Activated CD8-positive, alpha-beta memory T cell treated with anti-CD3 and anti-CD28 coated beads, Interleukin-2, amount 50 U/mL, for 24 hours (primary cell): ENCODE data around the gene C11orf52.

Source experiments
- DNase-seq: peaks from one replicate; pipeline ENCODE4 v3.0.0-alpha.2; 2020; ENCODE audit errors: extremely low read depth

Gene C11orf52

DNA sequence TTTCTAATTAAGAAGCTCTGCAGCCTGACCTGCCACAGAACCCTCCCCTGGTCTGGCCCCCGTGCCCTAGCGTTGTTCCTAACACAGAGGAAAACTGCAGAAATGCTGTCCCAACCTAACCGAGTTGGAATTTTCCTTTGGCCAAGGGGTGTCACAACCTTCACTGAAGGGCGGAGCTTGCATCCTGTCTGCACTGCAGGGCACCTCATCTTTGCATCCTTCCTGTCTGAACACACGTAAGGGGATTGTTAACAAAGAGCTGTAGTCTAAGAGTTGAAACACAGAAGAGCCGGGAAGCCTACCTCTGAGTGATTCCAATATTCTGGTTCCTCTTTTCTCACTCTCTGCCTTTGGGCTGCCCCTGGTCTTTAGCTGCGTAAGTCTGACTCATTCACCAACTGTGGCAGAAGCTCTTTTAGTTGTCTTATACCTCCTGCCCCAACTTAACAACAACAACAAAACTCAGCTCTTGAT, 20.0 kb downstream of the C11orf52 start:
- no peak for DNase-seq

DNA sequence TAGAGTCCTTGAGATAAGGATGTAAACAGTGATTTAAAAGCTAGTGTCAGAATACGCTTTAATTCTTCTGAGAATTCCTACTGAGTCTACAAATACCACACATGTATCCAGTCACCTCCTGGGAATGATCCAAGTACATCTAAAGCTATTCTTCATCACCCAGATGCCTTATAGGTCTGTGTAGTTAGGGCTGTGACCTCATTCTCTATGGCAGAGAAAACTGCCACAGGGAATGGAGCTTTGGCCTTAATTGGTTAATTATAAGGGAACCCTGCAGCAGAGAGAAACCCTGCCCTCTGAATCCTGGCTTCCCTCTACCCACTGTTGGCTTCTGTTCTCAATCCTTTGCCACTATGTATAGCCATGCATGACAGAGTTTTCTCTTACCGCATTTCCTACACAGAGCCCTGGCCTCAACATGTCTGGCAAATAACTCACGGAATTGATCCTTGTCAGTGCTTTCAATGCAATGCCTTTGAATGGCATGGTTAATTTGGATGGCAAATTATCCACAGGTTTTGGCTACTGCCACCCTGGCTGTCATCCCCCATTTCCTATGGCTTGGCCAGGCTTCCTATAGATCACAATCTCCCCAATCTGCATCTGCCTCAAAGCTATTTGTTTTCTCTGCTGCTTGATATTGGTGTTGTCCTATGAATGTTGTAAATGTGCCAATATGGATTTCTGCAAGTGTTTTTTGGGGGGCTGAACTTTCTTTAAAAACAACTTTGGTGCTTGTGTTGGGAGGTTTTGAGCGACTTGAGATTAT, 21.3 kb downstream of the C11orf52 start:
- DNase-seq, result no peak

DNA sequence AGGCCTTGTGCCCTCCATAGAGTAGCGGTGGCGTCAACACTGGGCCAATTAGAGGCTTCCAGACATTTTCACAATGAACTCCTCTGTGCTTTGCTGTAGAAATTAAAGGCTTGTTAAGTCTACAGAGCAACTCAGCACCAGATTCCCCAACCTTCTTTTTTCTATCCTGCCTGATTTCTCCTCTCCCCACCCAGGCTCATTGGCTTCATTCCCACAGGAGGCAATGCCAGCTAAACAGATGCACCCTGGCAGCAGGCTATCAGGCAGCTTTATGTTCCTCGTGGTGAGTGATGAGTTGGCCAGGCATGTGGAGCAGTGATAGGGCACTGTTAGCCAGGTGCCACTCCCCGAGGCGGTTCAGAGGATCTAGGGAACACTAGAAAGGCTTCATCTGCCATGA, 23.2 kb downstream of the C11orf52 start:
- DNase-seq, result no peak

DNA sequence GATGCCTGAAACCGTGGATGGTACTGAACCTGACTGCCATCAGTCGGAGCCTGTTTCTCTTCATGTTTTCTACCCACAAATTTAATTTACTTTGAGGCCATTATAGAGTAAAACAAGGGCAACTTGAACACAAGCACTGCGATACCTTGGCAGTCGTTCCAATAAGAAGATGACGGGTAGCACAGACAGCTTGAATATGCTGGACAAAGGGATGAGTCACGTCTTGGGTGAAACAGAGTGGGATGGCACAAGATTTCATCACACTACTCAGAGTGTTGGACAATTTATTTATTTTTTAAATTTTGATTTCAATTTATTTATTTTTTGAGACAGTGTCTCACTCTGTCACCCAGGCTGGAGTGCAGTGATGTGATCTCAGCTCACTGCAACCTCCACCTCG, 24.1 kb downstream of the C11orf52 start:
- DNase-seq, result no peak

DNA sequence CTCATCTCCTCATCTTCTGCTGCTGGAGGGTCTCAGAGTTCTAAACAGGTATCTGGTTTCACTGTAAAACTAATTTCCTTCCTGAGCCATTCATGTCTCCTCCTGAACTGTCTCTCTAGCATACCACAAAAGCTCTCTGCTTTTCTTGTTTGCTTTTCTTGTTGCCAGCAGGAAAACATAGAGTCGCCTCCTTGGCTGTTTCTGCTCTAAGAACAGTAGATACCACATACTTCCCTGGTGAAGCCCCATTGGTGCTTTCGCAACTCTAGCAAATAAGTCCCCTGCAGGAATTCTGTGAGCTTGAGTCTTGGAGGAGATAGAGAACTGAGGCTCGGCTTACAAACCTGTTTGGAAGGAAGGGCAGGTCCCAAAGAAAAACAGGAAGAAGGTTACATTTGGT, 25.4 kb downstream of the C11orf52 start:
- no peak for DNase-seq

DNA sequence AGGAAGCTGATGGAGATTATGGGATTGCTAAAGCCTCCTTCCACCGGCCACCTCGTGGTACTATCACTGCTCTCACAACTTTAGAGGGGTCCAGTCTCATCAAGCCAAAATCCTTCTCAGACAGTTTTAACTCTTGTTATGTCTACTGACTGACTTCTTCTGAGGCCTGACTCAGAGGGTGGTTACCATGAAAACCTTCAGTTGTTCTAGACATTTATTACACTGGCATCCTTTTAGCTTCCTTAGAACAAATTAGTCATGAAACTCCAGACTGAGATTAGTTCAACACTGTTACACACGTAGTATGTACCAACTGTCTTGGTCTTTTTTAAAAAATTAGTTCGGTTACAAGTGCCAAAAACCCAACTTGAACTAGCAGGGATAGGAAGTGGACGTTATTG, 25.9 kb downstream of the C11orf52 start:
- DNase-seq, result no peak

DNA sequence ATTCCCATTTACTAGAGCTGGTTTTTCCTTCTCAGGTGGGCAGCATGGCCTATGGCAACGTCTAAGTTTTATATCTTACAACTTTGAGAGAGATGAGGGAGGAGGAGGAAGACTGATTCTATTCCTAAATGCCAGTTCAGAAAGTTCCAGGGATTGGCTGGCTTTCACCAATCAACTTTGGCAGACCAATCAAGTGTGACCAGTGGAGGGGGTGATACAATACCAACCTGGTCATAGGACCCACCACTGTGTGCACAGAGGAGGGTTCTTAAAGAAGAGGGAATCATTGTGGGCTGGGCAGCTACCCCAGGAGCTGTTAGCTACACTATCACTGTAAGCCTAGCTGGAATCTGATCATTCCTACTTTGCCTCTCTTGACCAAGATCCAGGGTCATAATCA, 26.5 kb downstream of the C11orf52 start:
- DNase-seq, result no peak

DNA sequence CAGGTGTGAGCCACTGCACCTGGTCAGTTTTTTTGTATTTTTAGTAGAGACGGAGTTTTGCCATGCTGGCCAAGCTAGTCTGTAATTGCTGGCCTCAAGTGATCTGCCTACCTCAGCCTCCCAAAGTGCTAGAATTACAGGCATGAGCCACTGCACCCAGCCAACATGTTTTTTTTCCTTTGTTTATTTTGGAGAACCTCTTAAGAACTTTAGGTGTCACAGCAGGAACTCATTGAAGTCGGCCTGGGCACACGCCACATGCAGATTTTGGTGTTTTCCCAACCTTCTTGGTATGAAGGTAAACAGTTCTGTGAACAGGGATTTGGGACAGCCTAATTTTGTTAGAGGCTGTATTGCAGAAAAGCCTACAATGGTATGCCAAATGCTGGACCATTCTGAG, 27.8 kb downstream of the C11orf52 start:
- DNase-seq, result no peak

DNA sequence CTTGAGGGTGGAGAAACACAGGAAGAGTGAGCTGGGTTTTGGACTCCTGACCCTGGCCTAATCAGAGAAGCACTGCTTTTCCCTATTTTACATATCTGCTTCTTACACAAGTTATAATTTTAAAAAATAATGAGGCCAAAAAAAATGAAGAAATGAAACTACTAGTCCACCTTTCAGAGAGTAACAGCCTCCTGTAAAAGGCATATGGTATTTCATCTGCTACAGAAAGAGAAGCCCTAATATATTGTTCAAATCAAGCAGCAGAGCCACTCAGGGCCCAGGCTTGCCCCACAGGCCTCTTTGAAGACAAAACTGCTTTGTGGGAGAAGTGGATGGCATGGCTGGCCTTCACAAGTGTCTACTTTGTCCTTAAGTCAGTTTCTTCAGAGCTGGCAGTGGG, 28.4 kb downstream of the C11orf52 start:
- no peak for DNase-seq

DNA sequence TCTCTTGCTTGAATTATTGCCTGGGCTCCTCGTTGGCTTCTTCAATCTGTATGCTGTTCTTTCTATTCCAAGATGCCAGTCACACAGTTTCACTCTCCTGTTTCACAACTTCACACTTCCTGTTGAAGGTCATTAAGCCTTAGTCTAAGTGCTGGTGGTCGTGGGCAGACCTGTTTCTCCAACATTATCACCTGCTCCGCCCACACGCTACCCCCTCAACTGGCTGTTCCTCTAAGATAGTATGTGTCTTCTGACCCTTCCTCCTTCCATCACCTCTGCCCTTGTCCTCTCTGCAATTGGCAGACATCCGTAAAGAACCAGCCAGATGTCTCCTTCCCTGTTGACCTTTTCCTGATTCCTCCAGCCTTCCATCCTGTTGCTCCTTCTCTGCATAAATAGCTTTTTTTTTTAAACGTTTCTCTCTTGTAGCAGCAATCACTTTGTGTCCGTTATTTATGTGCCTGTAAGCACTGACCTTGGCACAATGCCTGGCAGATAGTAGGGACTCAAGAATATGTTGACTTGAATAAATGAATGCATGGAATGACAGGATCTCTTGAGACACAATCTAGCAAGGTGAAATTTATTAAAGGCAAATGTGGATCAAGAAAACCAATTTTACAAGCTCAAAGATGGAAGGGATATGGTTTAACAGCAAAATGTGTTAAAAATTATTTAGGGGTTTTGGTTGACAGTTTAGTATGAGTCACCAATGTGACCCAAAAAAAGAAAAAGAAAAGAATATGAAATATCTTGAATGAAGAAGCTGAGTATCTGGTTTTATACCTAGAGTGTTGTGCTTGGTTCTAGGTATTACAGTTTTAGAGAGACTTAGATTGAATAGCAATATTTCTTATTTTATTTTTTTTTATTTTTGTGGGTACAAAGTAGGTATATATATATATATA, 31.1 kb downstream of the C11orf52 start:
- no peak for DNase-seq

DNA sequence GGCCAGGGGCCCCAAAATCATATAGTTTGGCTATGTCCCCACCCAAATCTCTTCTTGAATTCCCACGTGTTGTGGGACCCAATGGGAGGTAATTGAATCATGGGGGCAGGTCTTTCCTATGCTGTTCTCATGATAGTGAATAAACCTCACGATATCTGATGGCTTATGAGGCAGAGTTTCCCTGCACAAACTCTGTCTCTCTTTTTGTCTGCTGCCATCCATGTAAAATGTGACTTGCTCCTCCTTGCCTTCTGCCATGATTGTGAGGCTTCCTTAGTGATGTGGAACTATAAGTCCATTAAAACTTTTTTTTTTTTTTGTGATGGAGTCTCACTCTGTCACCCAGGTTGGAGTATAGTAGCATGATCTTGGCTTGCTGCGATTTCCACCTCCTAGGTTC, 32.9 kb downstream of the C11orf52 start:
- DNase-seq, result no peak

DNA sequence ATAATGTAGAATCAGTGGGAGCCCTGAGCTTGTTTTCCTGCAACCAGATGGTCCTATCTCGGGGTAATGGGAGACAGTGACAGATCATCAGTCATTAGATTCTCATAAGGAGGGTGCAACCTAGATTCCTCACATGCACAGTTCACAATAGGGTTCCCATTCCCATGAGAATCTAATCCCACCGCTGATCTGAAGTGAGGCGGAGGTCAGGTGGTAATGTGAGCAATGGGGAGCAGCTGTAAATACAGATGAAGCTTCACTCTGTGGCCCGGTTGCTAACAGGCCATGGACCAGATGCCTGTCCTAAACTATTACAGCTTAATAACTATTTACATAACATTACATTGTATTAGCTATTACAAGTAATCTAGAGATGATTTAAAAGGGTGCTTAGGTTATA, 35.4 kb downstream of the C11orf52 start:
- no peak for DNase-seq

DNA sequence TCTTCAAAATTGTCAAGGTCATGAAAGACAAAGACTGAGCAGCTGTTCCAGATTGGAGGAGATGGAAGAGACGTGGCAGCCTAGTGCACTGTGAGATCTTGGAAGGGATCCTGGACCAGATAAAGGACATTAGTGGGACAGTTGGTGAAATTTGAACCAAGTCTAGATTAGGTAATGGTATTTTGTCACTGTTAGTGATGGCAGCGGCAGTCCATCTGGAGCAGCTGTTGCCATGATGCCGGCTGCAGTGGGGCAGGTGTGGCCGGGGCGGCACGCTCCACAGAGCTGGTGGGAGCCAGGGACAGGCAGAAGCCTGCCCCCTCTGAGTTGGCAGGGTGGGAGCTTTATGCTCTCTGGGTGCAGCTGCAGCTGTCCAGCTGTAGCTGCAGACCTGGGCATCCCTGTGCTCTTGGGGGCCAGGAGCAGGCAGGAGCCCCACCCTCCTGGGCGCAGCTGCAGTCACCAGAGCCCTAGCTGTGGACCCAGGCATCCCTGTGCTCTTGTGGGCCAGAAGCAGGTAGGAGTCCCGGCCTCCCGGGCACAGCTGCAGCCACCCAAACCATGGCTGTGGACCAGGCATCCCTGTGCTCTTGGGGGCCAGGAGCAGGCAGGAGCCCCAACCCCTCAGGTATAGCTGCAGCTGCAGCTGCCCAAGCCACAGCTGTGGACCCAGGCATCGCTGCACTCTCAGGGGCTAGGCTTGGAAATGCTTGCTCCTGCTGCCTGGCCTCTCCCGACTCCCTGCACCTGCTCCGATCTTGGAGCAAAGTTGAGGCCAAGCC, 39.1 kb downstream of the C11orf52 start:
- no peak for DNase-seq

DNA sequence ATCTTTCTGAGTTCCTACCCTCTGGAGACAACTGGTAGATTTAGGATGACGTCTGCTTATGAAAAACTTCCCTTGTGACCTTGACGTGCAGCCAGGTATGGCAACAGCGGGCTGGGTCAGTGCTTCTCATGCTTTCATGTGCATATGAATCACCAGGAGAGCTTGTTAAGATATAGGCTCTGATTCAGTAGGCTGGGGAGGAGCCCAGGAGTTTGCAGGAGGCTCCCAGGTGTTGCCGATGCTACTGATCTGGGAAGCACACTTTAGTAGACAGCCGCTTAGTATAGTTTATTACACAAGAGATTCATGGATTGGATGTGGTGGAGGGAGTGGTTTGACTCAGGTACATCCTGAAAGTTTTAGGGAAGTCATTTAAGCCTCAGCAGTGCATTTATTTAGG, 42.2 kb downstream of the C11orf52 start:
- DNase-seq, result no peak

DNA sequence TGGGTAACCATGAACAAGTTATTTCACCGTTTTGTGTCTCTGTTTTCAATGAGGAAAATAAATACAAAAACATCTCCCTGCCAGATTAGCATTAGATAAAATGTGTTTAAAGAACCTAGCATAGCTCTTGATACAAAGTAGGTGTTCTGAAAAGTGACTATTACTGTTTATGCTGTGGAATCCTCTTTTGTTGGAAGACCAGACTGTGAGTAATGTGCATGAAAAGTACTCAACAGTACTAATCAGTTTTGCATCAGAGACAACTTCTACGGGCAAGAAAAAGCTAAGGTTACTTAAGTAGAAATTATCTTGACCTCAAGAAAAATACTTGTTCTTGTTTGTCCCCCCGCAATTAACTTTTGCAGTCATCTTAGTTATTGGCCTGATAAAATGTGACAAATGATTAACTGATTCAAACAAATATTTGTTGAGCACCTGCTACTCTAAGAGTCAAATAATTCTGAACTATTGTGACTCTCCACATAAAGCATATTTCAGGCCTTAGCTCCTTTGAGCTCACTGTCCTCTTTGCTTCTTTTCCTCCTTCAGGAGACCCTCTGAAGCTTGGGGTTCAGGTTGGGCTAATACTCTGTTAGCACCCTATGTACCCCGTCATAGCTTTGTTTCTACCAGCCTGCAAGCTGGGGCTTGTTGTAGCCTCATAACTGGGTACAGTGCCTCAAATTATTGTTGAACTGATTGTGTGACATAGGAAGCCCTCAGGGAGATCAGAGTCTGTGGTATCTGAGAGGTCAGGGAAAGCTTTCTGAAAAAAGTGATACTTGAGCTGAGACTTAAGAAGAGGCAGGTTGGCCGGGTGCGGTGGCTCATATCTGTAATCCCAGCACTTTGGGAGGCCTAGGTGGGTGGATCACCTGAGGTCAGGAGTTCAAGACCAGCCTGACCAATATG, 42.9 kb downstream of the C11orf52 start:
- DNase-seq, result no peak

DNA sequence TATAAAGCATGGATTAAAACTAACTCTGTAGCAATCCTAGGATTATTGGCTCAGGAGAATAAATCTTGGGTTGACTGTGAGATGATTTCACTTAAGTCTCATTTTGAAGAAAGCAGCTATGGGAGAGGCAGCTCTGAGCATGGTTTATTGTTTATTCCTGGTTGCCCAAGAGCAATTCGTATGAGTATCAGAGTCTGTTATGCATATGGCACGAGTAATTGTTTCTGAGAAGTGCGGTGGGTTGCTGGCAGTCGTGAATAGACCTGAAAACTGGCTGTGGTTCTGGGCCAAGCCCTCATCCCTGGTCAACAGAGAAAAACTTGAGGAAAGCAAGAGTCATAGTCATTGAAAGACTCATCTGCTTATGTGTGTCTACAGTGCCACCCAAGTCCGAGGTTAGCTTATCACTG, 45.2 kb downstream of the C11orf52 start:
- no peak for DNase-seq

DNA sequence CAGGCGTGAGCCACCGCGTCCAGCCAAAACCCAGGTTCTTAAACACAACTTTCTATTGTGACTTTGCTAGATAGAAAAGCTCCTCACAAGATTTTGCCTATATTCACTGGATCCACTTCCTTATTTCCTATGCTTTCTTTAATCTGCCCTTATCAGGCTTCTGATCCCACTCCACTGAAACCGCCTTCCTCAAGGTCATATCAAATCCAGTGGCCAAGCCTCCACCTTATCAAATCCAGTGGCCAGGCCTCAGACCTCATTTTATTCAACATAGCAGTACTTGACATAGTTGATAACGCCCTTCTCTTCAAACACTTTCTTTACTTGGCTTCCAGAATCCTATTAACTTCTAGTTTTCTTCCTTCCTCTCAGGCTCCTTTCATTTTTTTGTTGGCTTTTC, 48.0 kb downstream of the C11orf52 start:
- no peak for DNase-seq

DNA sequence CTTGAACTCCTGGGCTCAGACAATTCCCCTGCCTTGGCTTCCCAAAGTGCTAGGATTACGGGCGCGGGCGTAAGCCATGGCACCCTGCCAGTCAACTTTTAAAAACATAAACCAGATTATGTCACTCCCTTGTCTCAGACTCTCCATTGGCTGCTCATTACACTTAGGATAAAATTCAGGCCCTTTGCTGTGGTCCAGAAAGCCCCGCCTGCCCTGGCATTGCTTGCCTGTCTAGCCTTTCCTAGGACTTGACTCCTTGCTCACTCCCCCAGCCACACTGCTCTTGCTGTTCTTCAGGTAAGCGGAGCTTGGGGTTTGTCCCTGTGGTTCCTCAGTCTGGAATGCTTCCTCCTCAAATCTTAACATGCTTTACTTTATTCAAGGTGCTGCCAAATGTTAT, 48.9 kb downstream of the C11orf52 start:
- DNase-seq, result no peak

DNA sequence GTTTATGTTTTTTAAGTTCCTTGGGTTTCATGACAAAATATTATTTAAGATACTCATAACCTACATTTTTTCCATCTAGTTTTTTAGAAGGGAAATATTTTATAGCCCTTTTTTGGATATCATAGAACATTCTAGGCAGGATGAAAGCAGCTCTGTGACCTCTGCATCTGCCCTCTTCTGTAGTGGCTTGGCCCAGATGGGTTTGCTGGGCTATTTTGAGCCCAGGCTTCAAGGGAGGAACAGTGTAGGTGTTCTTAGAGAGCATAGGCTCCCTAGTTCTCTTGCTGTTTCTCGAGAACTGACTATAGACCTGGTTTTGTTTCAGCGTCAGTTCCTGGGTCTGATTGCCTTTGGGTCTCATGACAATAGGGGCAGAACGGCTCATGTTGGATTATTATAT, 50.6 kb downstream of the C11orf52 start:
- DNase-seq, result no peak

DNA sequence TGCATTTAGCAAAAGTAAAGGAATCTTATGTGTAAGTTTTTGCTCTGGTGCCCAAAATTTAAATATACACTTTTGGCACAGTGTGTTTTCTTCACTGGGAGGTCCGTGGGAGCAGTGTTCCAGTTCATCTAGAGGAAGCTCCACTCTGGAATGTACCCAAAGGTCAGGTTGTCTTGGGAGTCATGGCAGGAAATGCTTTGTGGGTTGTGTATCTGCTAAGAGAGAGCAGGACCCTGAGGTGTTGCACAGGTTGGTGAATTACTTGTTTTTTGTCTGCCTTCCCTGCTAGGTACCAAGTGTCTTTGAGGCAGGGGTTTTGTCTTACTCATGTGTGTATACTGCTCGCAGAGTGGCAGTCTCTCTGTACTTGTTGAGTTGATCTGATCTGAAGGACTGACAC, 55.7 kb downstream of the C11orf52 start:
- no peak for DNase-seq
